ENCODE data around the gene MEIOB.
"Not testable (repeated sequence)": the region's sequence is repeated elsewhere in the genome, so short reads cannot be mapped to it uniquely, and the experiment has no call there.

MEIOB gene

GRCh38 chr16:1871974-1872635 is at the start of gene MEIOB:
Gene MEIOB, minus strand, starts transcription at chr16:1872164. Its CDS starts 3,989 bp downstream, at chr16:1868175.
- no peak for DNase-seq (ENCODE audit: low read depth, low spot score)

GRCh38 chr16:1920727-1921171 is 48.8 kb upstream of the MEIOB start:
- DNase-seq (ENCODE audit: low read depth, low spot score) = no peak

GRCh38 chr16:1920122-1920521 is 48.2 kb upstream of the MEIOB start:
- not testable (repeated sequence) for DNase-seq (ENCODE audit: low read depth, low spot score)

GRCh38 chr16:1919327-1919998 is 47.5 kb upstream of the MEIOB start:
- DNase-seq (ENCODE audit: low read depth, low spot score) = no peak

GRCh38 chr16:1918351-1919326 is 46.7 kb upstream of the MEIOB start, which contains the start of gene HS3ST6:
Gene HS3ST6, minus strand, starts transcription at chr16:1918415. Its CDS starts 92 bp downstream, at chr16:1918323.
- DNase-seq (ENCODE audit: low read depth, low spot score) = no peak

GRCh38 chr16:1917665-1918350 is 45.8 kb upstream of the MEIOB start:
- DNase-seq (ENCODE audit: low read depth, low spot score) = no peak

GRCh38 chr16:1917056-1917664 is 45.2 kb upstream of the MEIOB start:
- DNase-seq (ENCODE audit: low read depth, low spot score) = no peak

GRCh38 chr16:1916640-1916990 is 44.7 kb upstream of the MEIOB start:
- no peak for DNase-seq (ENCODE audit: low read depth, low spot score)

- no peak for DNase-seq (ENCODE audit: low read depth, low spot score)
Observed at GRCh38 chr16:1915732-1916639, 44.0 kb upstream of the MEIOB start.

GRCh38 chr16:1914988-1915387 is 43.0 kb upstream of the MEIOB start:
- no peak for DNase-seq (ENCODE audit: low read depth, low spot score)

- DNase-seq (ENCODE audit: low read depth, low spot score) = no peak
Observed at GRCh38 chr16:1914084-1914608, 42.2 kb upstream of the MEIOB start.

- DNase-seq (ENCODE audit: low read depth, low spot score) = no peak
Observed at GRCh38 chr16:1913327-1914083, 41.5 kb upstream of the MEIOB start.

- no peak for DNase-seq (ENCODE audit: low read depth, low spot score)
Observed at GRCh38 chr16:1912215-1912543, 40.2 kb upstream of the MEIOB start.

GRCh38 chr16:1911467-1912214 is 39.7 kb upstream of the MEIOB start:
- DNase-seq (ENCODE audit: low read depth, low spot score) = no peak

- DNase-seq (ENCODE audit: low read depth, low spot score) = no peak
Observed at GRCh38 chr16:1909561-1910231, 37.7 kb upstream of the MEIOB start.

GRCh38 chr16:1908983-1909382 is 37.0 kb upstream of the MEIOB start:
- no peak for DNase-seq (ENCODE audit: low read depth, low spot score)

GRCh38 chr16:1908184-1908583 is 36.2 kb upstream of the MEIOB start:
- DNase-seq (ENCODE audit: low read depth, low spot score) = no peak

All from activated naive CD8-positive, alpha-beta T cell treated with anti-CD3 and anti-CD28 coated beads, Interleukin-2, amount 50 U/mL, for 16 hours (primary cell).